Neural cell (in vitro differentiated cells): Measurements from ENCODE around the gene CCDC136. TPM values are rescaled to one million over a fixed set of nuclear protein-coding genes. Genes with fewer than 3 reads are reported as not detected.

Source experiments
- H2AFZ ChIP-seq: fragments of 200-600, 300-800 bp; sonication (generic), shearing (Covaris generic); 2 replicates; pipeline ENCODE4 v1.6.0; 2014; ENCODE audit warnings: low read depth, mild to moderate bottlenecking, antibody characterized with exemption, low read length, moderate library complexity
- H3F3A ChIP-seq: fragments of 200-600 bp; shearing (Covaris generic); 2 replicates; pipeline ENCODE4 v1.6.1; 2016; ENCODE audit warnings: mild to moderate bottlenecking, moderate library complexity, mixed read lengths, antibody characterized with exemption, low read length; ENCODE audit not compliant: insufficient read depth, poor library complexity, severe bottlenecking
- H3K27ac ChIP-seq: fragments of 200-600, 300-800 bp; sonication (generic), shearing (Covaris generic); 2 replicates; pipeline ENCODE4 v1.5.1; 2014; ENCODE audit warnings: mild to moderate bottlenecking, low read length, moderate library complexity
- H3K27me3 ChIP-seq: fragments of 300-800, 200-600 bp; sonication (generic), shearing (Covaris generic); 2 replicates; pipeline ENCODE4 v1.6.0; 2014; ENCODE audit warnings: mild to moderate bottlenecking, low read depth, low read length, moderate library complexity; ENCODE audit not compliant: insufficient read depth
- H3K36me3 ChIP-seq: fragments of 300-800, 200-600 bp; sonication (generic), shearing (Covaris generic); 2 replicates; pipeline ENCODE4 v1.5.1; 2014; ENCODE audit warnings: mild to moderate bottlenecking, antibody characterized with exemption, low read length, moderate library complexity; ENCODE audit not compliant: insufficient read depth
- H3K4me2 ChIP-seq: fragments of 300-800, 200-600 bp; sonication (generic), shearing (Covaris generic); 2 replicates; pipeline ENCODE4 v1.6.0; 2014; ENCODE audit warnings: mild to moderate bottlenecking, low read length
- H3K4me3 ChIP-seq: fragments of 300-800, 200-600 bp; sonication (generic), shearing (Covaris generic); 2 replicates; pipeline ENCODE4 v1.5.1; 2014; ENCODE audit warnings: mild to moderate bottlenecking, low read length, moderate library complexity
- H3K79me2 ChIP-seq: fragments of 200-600 bp; shearing (Covaris generic); replicated peaks from 2 replicates; pipeline ENCODE4 v1.6.0; 2014; ENCODE audit warnings: mild to moderate bottlenecking, low read length, moderate library complexity; ENCODE audit not compliant: insufficient read depth
- H3K9ac ChIP-seq: fragments of 300-800, 200-600 bp; sonication (generic), shearing (Covaris generic); 2 replicates; pipeline ENCODE4 v1.6.1; 2016; ENCODE audit warnings: mild to moderate bottlenecking, low read length, mixed read lengths
- H3K9me2 ChIP-seq: fragments of 200-600 bp; shearing (Covaris generic); 2 replicates; pipeline ENCODE4 v1.6.1; 2016; ENCODE audit warnings: mild to moderate bottlenecking, low read length, mixed read lengths; ENCODE audit not compliant: insufficient read depth
- H3K9me3 ChIP-seq: fragments of 200-600, 300-800 bp; sonication (generic), shearing (Covaris generic); 2 replicates; pipeline ENCODE4 v1.6.1; 2016; ENCODE audit warnings: mild to moderate bottlenecking, mixed run types, low read length, moderate library complexity, mixed read lengths
- H4K20me1 ChIP-seq: fragments of 200-600 bp; shearing (Covaris generic); 2 replicates; pipeline ENCODE4 v1.6.1; 2016; ENCODE audit warnings: mild to moderate bottlenecking, mixed run types; ENCODE audit not compliant: insufficient read depth
- CTCF ChIP-seq: fragments of 450-650 bp; IDR thresholded peaks from 2 replicates; pipeline ENCODE4 v1.5.1; 2014; ENCODE audit warnings: antibody characterized with exemption, mild to moderate bottlenecking, moderate library complexity; ENCODE audit not compliant: poor library complexity, severe bottlenecking
- EP300 ChIP-seq: fragments of 450-650 bp; conservative IDR thresholded peaks from 2 replicates; pipeline ENCODE4 v1.6.1; 2014; ENCODE audit warnings: antibody characterized with exemption, mild to moderate bottlenecking, moderate library complexity; ENCODE audit not compliant: poor library complexity, severe bottlenecking
- EZH2 ChIP-seq: fragments of 200-600, 300-800 bp; shearing (Covaris generic), sonication (generic); IDR thresholded peaks from 2 replicates; pipeline ENCODE4 v1.6.1; 2014; ENCODE audit warnings: antibody characterized with exemption, low read length, borderline replicate concordance, mild to moderate bottlenecking; ENCODE audit not compliant: insufficient read depth, poor library complexity, severe bottlenecking
- MXI1 ChIP-seq: fragments of 450-650 bp; conservative IDR thresholded peaks from 2 replicates; pipeline ENCODE4 v1.6.1; 2014; ENCODE audit warnings: antibody characterized with exemption, mild to moderate bottlenecking; ENCODE audit not compliant: poor library complexity, severe bottlenecking
- POLR2AphosphoS5 ChIP-seq: IDR thresholded peaks from 2 replicates; pipeline ENCODE4 v1.6.1; 2012
- RAD21 ChIP-seq: fragments of 450-650 bp; conservative IDR thresholded peaks from 2 replicates; pipeline ENCODE4 v1.6.1; 2014; ENCODE audit warnings: antibody characterized with exemption, mild to moderate bottlenecking, moderate library complexity
- REST ChIP-seq: IDR thresholded peaks from 2 replicates; pipeline ENCODE4 v1.6.1; 2012; ENCODE audit warnings: borderline replicate concordance
- SMC3 ChIP-seq: fragments of 450-650 bp; conservative IDR thresholded peaks from 2 replicates; pipeline ENCODE4 v1.6.1; 2014; ENCODE audit warnings: antibody characterized with exemption, mild to moderate bottlenecking, moderate library complexity; ENCODE audit not compliant: poor library complexity
- TAF1 ChIP-seq: IDR thresholded peaks from 2 replicates; pipeline ENCODE4 v1.6.1; 2012; ENCODE audit warnings: low read depth
- polyA plus RNA-seq: library from polyadenylated mRNA; depleted of rRNA; stranded (reverse); fragments of >200 nt; gene quantifications from 2 replicates; pipeline ENCODE4 v1.2.3, GENCODE V29; 2014

The CCDC136 gene
- polyA plus RNA-seq, 1 donor from 2014 or later, result 42.5 TPM

GRCh38 chr7:128826916-128827247, 35.1 kb downstream of the CCDC136 start:
- Histone ChIP-seq H3K4me2 (no peak overlapping the region), H3K9ac (no peak overlapping the region), H3K9me3 (no peaks in the 10 kb centered on the region), H4K20me1 (no peaks in the 10 kb centered on the region), H3K79me2 (no peaks in the 10 kb centered on the region), H3K9me2 (no peaks in the 10 kb centered on the region), H3K27ac (no peak overlapping the region), H3K27me3 (peaks cover 25% of the 10 kb centered on the region), H3K4me3 (no peak overlapping the region), H3K36me3 (no peaks in the 10 kb centered on the region), H3F3A (no peaks in the 10 kb centered on the region), H2AFZ (no peak overlapping the region)
- TF ChIP-seq EP300 (no peak), MXI1 (no peak), RAD21 (no peak), TAF1 (no peak), CTCF (no peak), EZH2 (no peak), POLR2AphosphoS5 (no peak), REST (no peak), SMC3 (no peak)

- Histone ChIP-seq H3K27ac (no peak overlapping the region), H3K9me3 (no peaks in the 10 kb centered on the region), H3K4me2 (no peak overlapping the region), H3K9me2 (no peaks in the 10 kb centered on the region), H3K27me3 (peaks cover 25% of the 10 kb centered on the region), H4K20me1 (no peaks in the 10 kb centered on the region), H3K36me3 (no peaks in the 10 kb centered on the region), H3F3A (no peaks in the 10 kb centered on the region), H3K4me3 (no peak overlapping the region), H3K9ac (no peak overlapping the region), H3K79me2 (no peaks in the 10 kb centered on the region), H2AFZ (no peak overlapping the region)
- TF ChIP-seq EZH2 (no peak), RAD21 (no peak), POLR2AphosphoS5 (no peak), SMC3 (no peak), CTCF (no peak), MXI1 (no peak), REST (no peak), TAF1 (no peak), EP300 (no peak)
Observed at GRCh38 chr7:128827248-128827958, 35.6 kb downstream of the CCDC136 start.
